Hepatocyte (in vitro differentiated cells): ENCODE data around the gene IMMT.

ENCODE experiments used
- CTCF ChIP-seq: fragments of 200-600 bp; sonication (generic); IDR thresholded peaks from 2 replicates; pipeline ENCODE4 v1.5.1; 2016; ENCODE audit warnings: antibody characterized with exemption, mild to moderate bottlenecking; ENCODE audit not compliant: poor library complexity
- EZH2phosphoT487 ChIP-seq: fragments of 200-600 bp; sonication (generic); IDR thresholded peaks from one replicate; pipeline ENCODE4 v1.6.1; 2018; ENCODE audit warnings: antibody characterized with exemption, mild to moderate bottlenecking, low read depth, moderate library complexity; ENCODE audit not compliant: unreplicated experiment, severe bottlenecking

GRCh38 chr2:86243272-86243671 is 48.0 kb upstream of the IMMT start:
- TF ChIP-seq CTCF (no peak), EZH2phosphoT487 (no peak)
